Endothelial cell of umbilical vein (primary cell): ENCODE data around the gene PLCH1.

Experiments used
- CTCF ChIP-seq, 2 donors: IDR thresholded peaks; 1 replicate in 1 of 2; 2 replicates in 1 of 2; pipeline ENCODE4 v1.5.1; 2011; ENCODE audit warnings: low read length in 2 of 2, mild to moderate bottlenecking in 2 of 2, moderate library complexity in 2 of 2, control low read depth in 1 of 2, inconsistent platforms in 1 of 2, low read depth in 1 of 2; ENCODE audit not compliant: insufficient read depth in 1 of 2; ENCODE audit errors: extremely low read depth in 1 of 2
- EZH2 ChIP-seq: IDR thresholded peaks from 2 replicates; pipeline ENCODE4 v1.6.1; 2012; ENCODE audit warnings: borderline replicate concordance, low read depth, mild to moderate bottlenecking, moderate library complexity, low read length, inconsistent platforms; ENCODE audit not compliant: severe bottlenecking
- POLR2A ChIP-seq: IDR thresholded peaks from 2 replicates; pipeline ENCODE4 v1.6.1; 2012; ENCODE audit warnings: low read depth, mild to moderate bottlenecking, control low read depth, low read length

GRCh38 chr3:155560135-155560534 lies 184.7 kb downstream of the PLCH1 start:
- TF ChIP-seq EZH2 (no peak), POLR2A (no peak), CTCF (IDR thresholded peaks at IDR 0.05; ENCODE audit: extremely low read depth in 1 of 2, insufficient read depth in 1 of 2, low read depth in 1 of 2, low read length in 2 of 2) (no peak)
